HepG2 (cell line): ENCODE results near the gene KCNAB2. TPM values are rescaled to one million over a fixed set of nuclear protein-coding genes. Genes with fewer than 3 reads are reported as not detected.
A peak's percentile ranks its signal among the peaks of the same experiment; 100 is the strongest.

Experiments
- ATAC-seq: fragments of 200-7000 bp; cut with Tn5 transposase; 3 replicates; pipeline ENCODE4 v1.9.1; 2020; ENCODE audit warnings: mild to moderate bottlenecking, moderate library complexity
- BruUV-seq: library from RNA; stranded (reverse); fragments of 400-500 nt; replicated peaks from 2 replicates; lab custom pipeline; 2021; lab: Mats Ljungman, UMichigan
- CTCF ChIA-PET: fragments of 300-600 bp; formaldehyde crosslinking; extraction: SDS; loops from one replicate; lab custom pipeline; 2021; ENCODE audit warnings: low total read pairs, inconsistent platforms, low intra/inter-chr PET ratio; lab: Yijun Ruan, JAX
- POLR2A ChIA-PET: fragments of 350-600 bp; sonication (Branson Sonifier 250); formaldehyde crosslinking; loops from one replicate; lab custom pipeline; 2020; ENCODE audit warnings: antibody characterized with exemption, inconsistent platforms; lab: Yijun Ruan, JAX
- DNase-seq: peaks from one replicate; pipeline ENCODE4 v3.0.0-alpha.2; 2015; ENCODE audit warnings: low spot score
- FAIRE-seq: peaks from 3 replicates; lab custom pipeline; 2011; peaks lifted over from hg19 to GRCh38; lab: Jason Lieb, UNC
- H2AFZ ChIP-seq: one replicate; pipeline ENCODE4 v1.6.1; 2011; ENCODE audit warnings: low read length, inconsistent platforms
- H3K27ac ChIP-seq: fragments of 300-600 bp; 3 replicates; pipeline ENCODE4 v1.8.0; 2011; ENCODE audit warnings: mixed run types, mild to moderate bottlenecking, mixed read lengths, low read length, inconsistent platforms; ENCODE audit not compliant: insufficient read depth; ENCODE audit errors: extremely low read length
- H3K27me3 ChIP-seq, 2 experiments: fragments of 200-600 bp in 1 of 2; 2 replicates in 1 of 2; 3 replicates in 1 of 2; pipeline versions ENCODE4 v1.6.0 to v1.8.0; 2011; ENCODE audit warnings: low read length in 2 of 2, mild to moderate bottlenecking in 2 of 2, moderate library complexity in 2 of 2, inconsistent platforms in 1 of 2; ENCODE audit not compliant: insufficient read depth in 2 of 2, control insufficient read depth in 1 of 2
- H3K36me3 ChIP-seq, 2 experiments: fragments of 200-600 bp in 1 of 2; replicated peaks in 1 of 2; 2 replicates in 1 of 2; 3 replicates in 1 of 2; pipeline versions ENCODE4 v1.5.1 to v1.8.0; 2011; ENCODE audit warnings: low read length in 2 of 2, inconsistent platforms in 1 of 2; ENCODE audit not compliant: insufficient read depth in 2 of 2, control insufficient read depth in 1 of 2
- H3K4me1 ChIP-seq: 2 replicates; pipeline ENCODE4 v1.5.1; 2012; ENCODE audit warnings: low read length, inconsistent platforms; ENCODE audit not compliant: insufficient read depth
- H3K4me2 ChIP-seq: 2 replicates; pipeline ENCODE4 v1.6.0; 2011; ENCODE audit warnings: low read depth, low read length, inconsistent platforms
- H3K4me3 ChIP-seq, 3 experiments: fragments of 200-600 bp in 1 of 3; sonication (generic), shearing (Covaris generic) in 1 of 3; replicated peaks in 1 of 3; 2 replicates each; pipeline ENCODE4 v1.5.1; 2011 to 2016; ENCODE audit warnings: low read length in 3 of 3, inconsistent platforms in 2 of 3, low read depth in 2 of 3, mild to moderate bottlenecking in 2 of 3, control low read depth in 1 of 3, mixed read lengths in 1 of 3; ENCODE audit not compliant: insufficient read depth in 1 of 3
- H3K79me2 ChIP-seq: one replicate; pipeline ENCODE4 v1.6.1; 2011; ENCODE audit warnings: low read length, inconsistent platforms; ENCODE audit not compliant: insufficient read depth
- H3K9ac ChIP-seq: 2 replicates; pipeline ENCODE4 v1.6.0; 2011; ENCODE audit warnings: mild to moderate bottlenecking, low read depth, low read length, inconsistent platforms; ENCODE audit not compliant: insufficient read depth
- H3K9me3 ChIP-seq: 2 replicates; pipeline ENCODE4 v1.5.1; 2012; ENCODE audit warnings: mild to moderate bottlenecking, low read length
- H4K20me1 ChIP-seq: 2 replicates; pipeline ENCODE4 v1.6.0; 2011; ENCODE audit warnings: inconsistent platforms, mild to moderate bottlenecking, low read length, moderate library complexity; ENCODE audit not compliant: insufficient read depth
- BORCS8-MEF2B ChIP-seq: sonication (generic); formaldehyde crosslinking; IDR thresholded peaks from 2 replicates; pipeline ENCODE4 v1.8.0; 2022; ENCODE audit warnings: mild to moderate bottlenecking, missing genetic modification reagents
- CAMTA2 ChIP-seq: sonication (generic); formaldehyde crosslinking; IDR thresholded peaks from 2 replicates; pipeline ENCODE4 v1.4.0; 2020; ENCODE audit warnings: mild to moderate bottlenecking, missing genetic modification reagents, borderline replicate concordance
- KAT2B ChIP-seq: fragments of 150-350 bp; IDR thresholded peaks from 2 replicates; pipeline ENCODE4 v1.6.1; 2014; ENCODE audit warnings: low read depth, low read length, borderline replicate concordance
- MBD4 ChIP-seq: IDR thresholded peaks from 2 replicates; pipeline ENCODE4 v1.6.1; 2012; ENCODE audit warnings: low read length, inconsistent platforms, borderline replicate concordance
- MYNN ChIP-seq: sonication (generic); formaldehyde crosslinking; IDR thresholded peaks from 2 replicates; pipeline ENCODE4 v1.4.0; 2020; ENCODE audit warnings: mild to moderate bottlenecking, low read depth, missing genetic modification reagents
- NFRKB ChIP-seq: fragments of 450-650 bp; IDR thresholded peaks from 2 replicates; pipeline ENCODE4 v1.6.1; 2017
- STAG1 ChIP-seq: sonication (generic); formaldehyde crosslinking; IDR thresholded peaks from 2 replicates; pipeline ENCODE4 v1.4.0; 2020; ENCODE audit warnings: missing genetic modification reagents
- ZBTB7A ChIP-seq: sonication (generic); formaldehyde crosslinking; IDR thresholded peaks from 2 replicates; pipeline ENCODE4 v1.8.0; 2022; ENCODE audit warnings: mild to moderate bottlenecking, missing genetic modification reagents
- WGBS: methylation state at CpG from one replicate; pipeline ENCODE4 v1.1.6; 2017; ENCODE audit warnings: low lambda C conversion rate; 5-methylcytosine and 5-hydroxymethylcytosine counted together
- in situ Hi-C: cut with HindIII; loops from 2 replicates; pipeline ENCODE4 v1.10.0; 2017; ENCODE audit warnings: low pct_unique_long_range_greater_than_20kb; ENCODE audit not compliant: extremely low pct_ligation_motif_present
- intact Hi-C: fragments of 100-400 bp; cut with micrococcal nuclease; formaldehyde crosslinking; loops from one replicate; pipeline ENCODE4 v1.10.0; 2022; ENCODE audit not compliant: unreplicated experiment
- polyA plus RNA-seq, 8 experiments: library from polyadenylated mRNA; depleted of rRNA in 3 of 8; stranded (reverse) in 7 of 8; unstranded in 1 of 8; fragments of >200 nt; fragmentation: Illumina TruSeq in 4 of 8; extraction: Trizol in 4 of 8; gene quantifications; 2 replicates each; pipeline versions ENCODE4 v1.2.1 to v1.2.3, GENCODE V29; 2011 to 2016; ENCODE audit warnings: low read depth in 4 of 8, missing spikeins in 1 of 8, mixed read lengths in 1 of 8; ENCODE audit not compliant: insufficient read depth in 1 of 8
- total RNA-seq, 5 experiments: library from RNA; depleted of rRNA; stranded (reverse); fragments of >200 nt; fragmentation: Illumina TruSeq; extraction: Trizol; gene quantifications; 2 replicates each; pipeline ENCODE4 v1.2.3, GENCODE V29; 2016; ENCODE audit warnings: low read depth in 1 of 5
- TF ChIP-seq, protein P1 (sequence below): sonication (generic); formaldehyde crosslinking; IDR thresholded peaks from 2 replicates; pipeline ENCODE4 v1.5.1; 2020; ENCODE audit warnings: mild to moderate bottlenecking, missing genetic modification reagents, moderate library complexity
- TF ChIP-seq, protein P2 (sequence below): sonication (generic); formaldehyde crosslinking; IDR thresholded peaks from 2 replicates; pipeline ENCODE4 v1.4.0; 2020; ENCODE audit warnings: mild to moderate bottlenecking, missing genetic modification reagents, borderline replicate concordance
- TF ChIP-seq, protein P3 (sequence below): sonication (generic); formaldehyde crosslinking; IDR thresholded peaks from 2 replicates; pipeline ENCODE4 v1.4.0; 2020; ENCODE audit warnings: missing genetic modification reagents
- TF ChIP-seq, protein P4 (sequence below): sonication (generic); formaldehyde crosslinking; IDR thresholded peaks from 2 replicates; pipeline ENCODE4 v1.5.0; 2020; ENCODE audit warnings: mild to moderate bottlenecking, missing genetic modification reagents, borderline replicate concordance

Gene KCNAB2
- total and polyA plus RNA-seq, 2 of the 13 experiments (the other 11 are each of a cell fraction or from before 2014, with no cell fraction given) = 6.2 to 8.8 TPM

DNA sequence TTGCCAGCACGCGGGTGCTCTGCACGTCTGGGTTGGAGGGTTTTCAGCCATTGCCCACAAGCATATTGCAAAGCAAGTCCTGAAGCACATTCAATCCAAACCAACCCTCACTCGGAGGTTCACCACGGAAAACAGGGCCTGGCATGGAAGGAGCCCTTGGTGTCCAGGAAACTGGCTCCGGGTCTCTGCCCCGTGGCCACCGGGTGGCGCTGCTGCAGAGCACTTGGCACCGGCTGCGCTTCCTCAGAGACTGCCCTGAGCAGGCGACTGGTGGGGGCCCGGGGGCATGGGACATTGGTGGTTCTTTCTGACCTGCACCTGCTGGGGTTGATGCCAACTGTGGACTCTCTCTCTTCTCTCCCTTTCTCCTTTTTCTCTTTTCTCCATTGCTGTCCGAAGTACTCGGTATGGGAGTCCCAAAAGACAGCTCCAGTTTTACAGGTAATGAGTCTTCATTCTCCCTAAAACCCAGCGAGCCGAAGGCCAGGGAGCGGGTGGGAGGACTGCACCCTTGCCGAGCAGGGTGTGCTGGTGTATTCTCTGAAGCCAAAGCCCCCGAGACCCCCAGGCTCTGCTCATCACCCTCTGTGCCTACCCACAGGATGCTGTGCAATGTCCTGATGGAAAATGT lies 4.1 kb upstream of the KCNAB2 start (continued):
- TF ChIP-seq, protein P1, sequence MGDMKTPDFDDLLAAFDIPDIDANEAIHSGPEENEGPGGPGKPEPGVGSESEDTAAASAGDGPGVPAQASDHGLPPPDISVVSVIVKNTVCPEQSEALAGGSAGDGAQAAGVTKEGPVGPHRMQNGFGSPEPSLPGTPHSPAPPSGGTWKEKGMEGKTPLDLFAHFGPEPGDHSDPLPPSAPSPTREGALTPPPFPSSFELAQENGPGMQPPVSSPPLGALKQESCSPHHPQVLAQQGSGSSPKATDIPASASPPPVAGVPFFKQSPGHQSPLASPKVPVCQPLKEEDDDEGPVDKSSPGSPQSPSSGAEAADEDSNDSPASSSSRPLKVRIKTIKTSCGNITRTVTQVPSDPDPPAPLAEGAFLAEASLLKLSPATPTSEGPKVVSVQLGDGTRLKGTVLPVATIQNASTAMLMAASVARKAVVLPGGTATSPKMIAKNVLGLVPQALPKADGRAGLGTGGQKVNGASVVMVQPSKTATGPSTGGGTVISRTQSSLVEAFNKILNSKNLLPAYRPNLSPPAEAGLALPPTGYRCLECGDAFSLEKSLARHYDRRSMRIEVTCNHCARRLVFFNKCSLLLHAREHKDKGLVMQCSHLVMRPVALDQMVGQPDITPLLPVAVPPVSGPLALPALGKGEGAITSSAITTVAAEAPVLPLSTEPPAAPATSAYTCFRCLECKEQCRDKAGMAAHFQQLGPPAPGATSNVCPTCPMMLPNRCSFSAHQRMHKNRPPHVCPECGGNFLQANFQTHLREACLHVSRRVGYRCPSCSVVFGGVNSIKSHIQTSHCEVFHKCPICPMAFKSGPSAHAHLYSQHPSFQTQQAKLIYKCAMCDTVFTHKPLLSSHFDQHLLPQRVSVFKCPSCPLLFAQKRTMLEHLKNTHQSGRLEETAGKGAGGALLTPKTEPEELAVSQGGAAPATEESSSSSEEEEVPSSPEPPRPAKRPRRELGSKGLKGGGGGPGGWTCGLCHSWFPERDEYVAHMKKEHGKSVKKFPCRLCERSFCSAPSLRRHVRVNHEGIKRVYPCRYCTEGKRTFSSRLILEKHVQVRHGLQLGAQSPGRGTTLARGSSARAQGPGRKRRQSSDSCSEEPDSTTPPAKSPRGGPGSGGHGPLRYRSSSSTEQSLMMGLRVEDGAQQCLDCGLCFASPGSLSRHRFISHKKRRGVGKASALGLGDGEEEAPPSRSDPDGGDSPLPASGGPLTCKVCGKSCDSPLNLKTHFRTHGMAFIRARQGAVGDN = peak; percentile 32; the same call in 1 of the 2 replicates
- TF ChIP-seq STAG1 (CRISPR knock-in tag) = peak; percentile 66

DNA sequence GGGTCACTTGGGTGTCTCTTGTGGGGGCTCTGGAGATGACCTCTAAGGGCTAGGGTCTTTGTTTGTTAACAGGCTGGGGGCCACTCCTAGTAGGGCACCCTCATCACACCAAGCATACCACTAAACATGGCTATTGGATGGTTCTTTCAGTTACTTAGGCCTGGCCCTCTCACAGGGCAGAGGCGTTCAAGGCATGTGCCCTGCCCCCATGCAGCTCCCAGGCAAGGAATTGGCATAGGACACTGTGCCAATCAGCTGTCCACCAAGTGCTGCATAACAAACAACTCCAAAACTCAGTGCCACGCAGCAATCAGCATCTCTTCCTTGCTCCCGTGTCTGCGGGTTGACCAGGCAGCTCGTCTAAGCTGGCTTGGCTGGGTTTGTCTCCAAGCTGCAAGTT lies 2.1 kb upstream of the KCNAB2 start:
- DNase-seq (no peak), ATAC-seq (no peak), FAIRE-seq (no peak)
- Histone ChIP-seq H3K36me3 (no peaks in the 10 kb centered on the region), H4K20me1 (peaks cover 5% of the 10 kb centered on the region; the same call in 1 of the 2 replicates), H3K27me3 (no peaks in the 10 kb centered on the region), H2AFZ (no peak overlapping the region), H3K79me2 (no peaks in the 10 kb centered on the region), H3K27ac (no peak overlapping the region), H3K4me1 (peaks cover 21% of the 10 kb centered on the region), H3K9ac (no peak overlapping the region), H3K9me3 (no peaks in the 10 kb centered on the region), H3K4me3 (no peak overlapping the region), H3K4me2 (no peak overlapping the region)
- no TSS peak for BruUV-seq
- POLR2A ChIA-PET = no interaction called here
- in situ Hi-C loops (no loop called here), intact Hi-C loops (no loop called here)
- CTCF ChIA-PET = no interaction called here
- WGBS = 68% methylated on average over 4 of the region's 5 CpGs
- TF ChIP-seq BORCS8-MEF2B (CRISPR knock-in tag) (no peak), NFRKB (no peak), MBD4 (no peak), CAMTA2 (CRISPR knock-in tag) (no peak), KAT2B (no peak), ZBTB7A (no peak), MYNN (no peak)
- TF ChIP-seq, protein P2, sequence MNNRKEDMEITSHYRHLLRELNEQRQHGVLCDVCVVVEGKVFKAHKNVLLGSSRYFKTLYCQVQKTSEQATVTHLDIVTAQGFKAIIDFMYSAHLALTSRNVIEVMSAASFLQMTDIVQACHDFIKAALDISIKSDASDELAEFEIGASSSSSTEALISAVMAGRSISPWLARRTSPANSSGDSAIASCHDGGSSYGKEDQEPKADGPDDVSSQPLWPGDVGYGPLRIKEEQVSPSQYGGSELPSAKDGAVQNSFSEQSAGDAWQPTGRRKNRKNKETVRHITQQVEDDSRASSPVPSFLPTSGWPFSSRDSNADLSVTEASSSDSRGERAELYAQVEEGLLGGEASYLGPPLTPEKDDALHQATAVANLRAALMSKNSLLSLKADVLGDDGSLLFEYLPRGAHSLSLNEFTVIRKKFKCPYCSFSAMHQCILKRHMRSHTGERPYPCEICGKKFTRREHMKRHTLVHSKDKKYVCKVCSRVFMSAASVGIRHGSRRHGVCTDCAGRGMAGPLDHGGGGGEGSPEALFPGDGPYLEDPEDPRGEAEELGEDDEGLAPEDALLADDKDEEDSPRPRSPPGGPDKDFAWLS (CRISPR knock-in tag) = no peak
- TF ChIP-seq, protein P3, sequence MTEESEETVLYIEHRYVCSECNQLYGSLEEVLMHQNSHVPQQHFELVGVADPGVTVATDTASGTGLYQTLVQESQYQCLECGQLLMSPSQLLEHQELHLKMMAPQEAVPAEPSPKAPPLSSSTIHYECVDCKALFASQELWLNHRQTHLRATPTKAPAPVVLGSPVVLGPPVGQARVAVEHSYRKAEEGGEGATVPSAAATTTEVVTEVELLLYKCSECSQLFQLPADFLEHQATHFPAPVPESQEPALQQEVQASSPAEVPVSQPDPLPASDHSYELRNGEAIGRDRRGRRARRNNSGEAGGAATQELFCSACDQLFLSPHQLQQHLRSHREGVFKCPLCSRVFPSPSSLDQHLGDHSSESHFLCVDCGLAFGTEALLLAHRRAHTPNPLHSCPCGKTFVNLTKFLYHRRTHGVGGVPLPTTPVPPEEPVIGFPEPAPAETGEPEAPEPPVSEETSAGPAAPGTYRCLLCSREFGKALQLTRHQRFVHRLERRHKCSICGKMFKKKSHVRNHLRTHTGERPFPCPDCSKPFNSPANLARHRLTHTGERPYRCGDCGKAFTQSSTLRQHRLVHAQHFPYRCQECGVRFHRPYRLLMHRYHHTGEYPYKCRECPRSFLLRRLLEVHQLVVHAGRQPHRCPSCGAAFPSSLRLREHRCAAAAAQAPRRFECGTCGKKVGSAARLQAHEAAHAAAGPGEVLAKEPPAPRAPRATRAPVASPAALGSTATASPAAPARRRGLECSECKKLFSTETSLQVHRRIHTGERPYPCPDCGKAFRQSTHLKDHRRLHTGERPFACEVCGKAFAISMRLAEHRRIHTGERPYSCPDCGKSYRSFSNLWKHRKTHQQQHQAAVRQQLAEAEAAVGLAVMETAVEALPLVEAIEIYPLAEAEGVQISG (CRISPR knock-in tag) = no peak
- TF ChIP-seq, protein P4, sequence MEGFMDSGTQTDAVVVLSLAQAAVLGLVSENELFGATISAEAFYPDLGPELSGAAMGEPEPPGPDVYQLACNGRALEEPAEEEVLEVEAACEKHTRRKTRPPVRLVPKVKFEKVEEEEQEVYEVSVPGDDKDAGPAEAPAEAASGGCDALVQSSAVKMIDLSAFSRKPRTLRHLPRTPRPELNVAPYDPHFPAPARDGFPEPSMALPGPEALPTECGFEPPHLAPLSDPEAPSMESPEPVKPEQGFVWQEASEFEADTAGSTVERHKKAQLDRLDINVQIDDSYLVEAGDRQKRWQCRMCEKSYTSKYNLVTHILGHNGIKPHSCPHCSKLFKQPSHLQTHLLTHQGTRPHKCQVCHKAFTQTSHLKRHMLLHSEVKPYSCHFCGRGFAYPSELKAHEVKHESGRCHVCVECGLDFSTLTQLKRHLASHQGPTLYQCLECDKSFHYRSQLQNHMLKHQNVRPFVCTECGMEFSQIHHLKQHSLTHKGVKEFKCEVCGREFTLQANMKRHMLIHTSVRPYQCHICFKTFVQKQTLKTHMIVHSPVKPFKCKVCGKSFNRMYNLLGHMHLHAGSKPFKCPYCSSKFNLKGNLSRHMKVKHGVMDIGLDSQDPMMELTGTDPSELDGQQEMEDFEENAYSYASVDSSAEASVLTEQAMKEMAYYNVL (CRISPR knock-in tag) = no peak
